ENCODE measurements around the gene NMU. TPM values are rescaled to one million over a fixed set of nuclear protein-coding genes. Genes with fewer than 3 reads are reported as not detected.
A peak's percentile ranks its signal among the peaks of the same experiment; 100 is the strongest.

The NMU gene
- total and polyA plus RNA-seq, 10 of the 15 experiments (the other 5 are each of a cell fraction or from before 2014, with no cell fraction given), result 0.33 TPM; not detected in 9

- peak overlapping the region; percentile 87 for H3K9ac ChIP-seq (ENCODE audit: control insufficient read depth, insufficient read depth, low read length)
- H3K4me2 ChIP-seq (ENCODE audit: control insufficient read depth, insufficient read depth), result peak overlapping the region; percentile 85
- H3K79me2 ChIP-seq (ENCODE audit: control insufficient read depth, insufficient read depth, low read length), result peaks cover 36% of the 10 kb centered on the region
- H3K27me3 ChIP-seq (replicated peaks in 1 of 2; ENCODE audit: control insufficient read depth in 2 of 2, insufficient read depth in 2 of 2, low read length in 1 of 2), result no peaks in the 10 kb centered on the region
- H3K4me3 ChIP-seq, result peak overlapping the region; percentile 80
- ChIA-PET RAD21 (ENCODE audit: unreplicated experiment) (interaction anchor here (0.6 to 3.2 kb wide), 8 partner anchors 16 to 402 kb away, joined by 3 to 22 read pairs (median 4); partner anchors contain the start of gene TMEM165), POLR2A (interaction anchor here (0.6 to 2.5 kb wide), 9 partner anchors 11 to 1433 kb away, joined by 3 to 10 read pairs (median 5); partner anchors contain the start of genes PAICS, POLR2B and PPAT), SMC1A (ENCODE audit: uncharacterized antibody, unreplicated experiment) (interaction anchor here (0.8 to 1.7 kb wide), 8 partner anchors 19 to 320 kb away, joined by 3 to 5 read pairs (median 4); partner anchors contain the start of genes SRD5A3 and TMEM165), CTCF (interaction anchor here (0.7 to 2.6 kb wide), 6 partner anchors 9 to 322 kb away, joined by 3 to 10 read pairs (median 4); partner anchors contain the start of gene SRD5A3)
- FAIRE-seq (peak; percentile 23), DNase-seq (ENCODE audit: low read depth, low spot score) (no peak), ATAC-seq (peak; percentile 79)
- H3K36me3 ChIP-seq (ENCODE audit: control insufficient read depth in 2 of 2, insufficient read depth in 2 of 2, low read length in 1 of 2), result no peaks in the 10 kb centered on the region
- intact Hi-C loops (cut with micrococcal nuclease; ENCODE audit: unreplicated experiment) (loop anchor here (1.0 to 10.0 kb wide), 4 partner anchors 99 to 889 kb away; partner anchors contain the start of genes PAICS and PPAT), in situ Hi-C loops (cut with MboI) (loop anchor here (5.0 kb wide), 1 partner anchor 149 kb away; the partner anchor contains the start of gene TMEM165)
- H2AFZ ChIP-seq (ENCODE audit: control insufficient read depth, low read depth, low read length), result peak overlapping the region; percentile 73
- peak overlapping the region; percentile 88 for H3K27ac ChIP-seq (ENCODE audit: control insufficient read depth, insufficient read depth)
- WGBS (ENCODE audit: insufficient coverage, insufficient replicate concordance, low lambda C conversion rate, missing lambda C conversion rate), result under 1% methylated on average over 31 of the region's 87 CpGs
- no TSS peak for BruUV-seq (replicated peaks)
- H3K9me3 ChIP-seq (replicated peaks; ENCODE audit: control insufficient read depth, insufficient read depth, low read length), result no peaks in the 10 kb centered on the region
- H3K4me1 ChIP-seq (ENCODE audit: control insufficient read depth, insufficient read depth, low read length), result no peaks in the 10 kb centered on the region
- H4K20me1 ChIP-seq (ENCODE audit: control insufficient read depth, insufficient read depth), result no peaks in the 10 kb centered on the region
- peak; percentile 72; the same call in 1 of the 2 replicates for TF ChIP-seq NFYB (IDR thresholded peaks at IDR 0.05; ENCODE audit: insufficient read depth, low read depth, low read length)
- peak; percentile 89; the same call in 1 of the 2 replicates for TF ChIP-seq RB1 (IDR thresholded peaks at IDR 0.05; ENCODE audit: borderline replicate concordance)
- no peak; a peak in 1 of 4 replicates for TF ChIP-seq EP300 (IDR thresholded peaks at IDR 0.05; ENCODE audit: borderline replicate concordance in 1 of 2, control insufficient read depth in 1 of 2, low read depth in 2 of 2, low read length in 2 of 2)
- no peak for TF ChIP-seq E2F8 (IDR thresholded peaks at IDR 0.05; ENCODE audit: low read depth, partially characterized antibody)
- peak; percentile 91 for TF ChIP-seq GATAD2B (conservative IDR thresholded peaks at IDR 0.05; ENCODE audit: low read depth)
- TF ChIP-seq ZNF384 (IDR thresholded peaks at IDR 0.05; ENCODE audit: borderline replicate concordance, low read depth, low read length), result no peak
- TF ChIP-seq POLR2A (IDR thresholded peaks at IDR 0.05; ENCODE audit: low read depth, low read length), result peak; percentile 74
- TF ChIP-seq MLLT1 (IDR thresholded peaks at IDR 0.05), result 0 out of 2 replicates have a peak, but pooled peaks have one; percentile 44
- TF ChIP-seq ESRRA (IDR thresholded peaks at IDR 0.05; ENCODE audit: low read length), result no peak
- TF ChIP-seq TAF1 (IDR thresholded peaks at IDR 0.05; ENCODE audit: borderline replicate concordance, low read depth, low read length), result peak; percentile 57; the same call in 1 of the 2 replicates
- 0 out of 2 replicates have a peak, but pooled peaks have one; percentile 19 for TF ChIP-seq RCOR1 (conservative IDR thresholded peaks at IDR 0.05; ENCODE audit: low read depth, low read length)
- no peak; the same call in 1 of the 2 replicates for TF ChIP-seq SIN3A (IDR thresholded peaks at IDR 0.05; ENCODE audit: low read depth, low read length)
- no peak for TF ChIP-seq SMAD1 (IDR thresholded peaks at IDR 0.05; ENCODE audit: low read depth, partially characterized antibody)
- TF ChIP-seq POLR2AphosphoS2 (IDR thresholded peaks at IDR 0.05; ENCODE audit: low read depth, low read length), result no peak
- no peak for TF ChIP-seq STAT3 (IDR thresholded peaks at IDR 0.05; ENCODE audit: low read depth, low read length)
- no peak for TF ChIP-seq SUPT20H (IDR thresholded peaks at IDR 0.05; ENCODE audit: borderline replicate concordance, control insufficient read depth, low read depth, low read length)
- 0 out of 2 replicates have a peak, but pooled peaks have one; percentile 9 for TF ChIP-seq CREM (IDR thresholded peaks at IDR 0.05; ENCODE audit: low read depth)
These were observed 90.2 kb downstream of the NMU start for GRCh38 chr4:55545641-55546505.

Data from GM12878 (cell line).